GM12878 (cell line): ENCODE results near the gene POC1B.

Experiments
- CREB1 ChIP-seq: IDR thresholded peaks from 2 replicates; pipeline ENCODE4 v1.6.1; 2012; ENCODE audit warnings: low read depth, mild to moderate bottlenecking, inconsistent platforms
- POLR2AphosphoS5 ChIP-seq: IDR thresholded peaks from 2 replicates; pipeline ENCODE4 v1.6.1; 2011; ENCODE audit warnings: mild to moderate bottlenecking, low read length, inconsistent platforms
- STAT1 ChIP-seq: fragments of 450-650 bp; conservative IDR thresholded peaks from 2 replicates; pipeline ENCODE4 v1.6.1; 2014; ENCODE audit warnings: antibody characterized with exemption, mild to moderate bottlenecking
- SUZ12 ChIP-seq: fragments of 200-600 bp; sonication (generic); IDR thresholded peaks from one replicate; pipeline ENCODE4 v1.6.1; 2018; ENCODE audit warnings: antibody characterized with exemption, mild to moderate bottlenecking; ENCODE audit not compliant: unreplicated experiment

DNA sequence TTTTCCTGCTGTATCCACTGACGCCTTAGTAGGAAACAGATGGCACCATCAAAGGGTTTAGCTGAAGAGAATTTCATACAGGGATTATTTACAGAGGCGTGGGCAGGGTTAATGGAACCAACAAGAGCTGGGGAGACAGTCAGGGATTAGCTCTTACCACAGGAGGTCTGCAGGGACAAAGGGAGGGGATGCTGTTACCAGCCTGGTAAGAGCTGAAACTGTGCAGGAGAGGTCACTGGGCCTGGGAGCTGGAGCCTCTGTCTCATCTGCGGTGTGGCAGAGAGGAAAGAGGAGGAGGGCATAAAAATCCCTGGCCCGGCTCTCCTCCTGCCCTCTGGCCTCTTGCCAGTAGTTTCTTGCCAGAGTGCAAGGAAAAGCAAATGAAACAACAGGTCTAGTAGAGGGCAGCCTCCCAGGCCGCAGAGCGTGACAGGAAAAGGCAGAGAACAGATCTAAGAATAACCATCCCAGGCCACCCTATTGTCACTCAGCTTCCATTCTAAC, 18.9 kb upstream of the POC1B start:
- TF ChIP-seq CREB1 (no peak), SUZ12 (no peak), POLR2AphosphoS5 (no peak), STAT1 (no peak)
